GM12892 (cell line): ENCODE measurements around the gene ZNF436.

ENCODE experiments used
- POLR2A ChIP-seq: IDR thresholded peaks from 2 replicates; pipeline ENCODE4 v1.6.1; 2011; ENCODE audit warnings: low read depth, low read length, control low read depth
- POLR2AphosphoS5 ChIP-seq: IDR thresholded peaks from 2 replicates; pipeline ENCODE4 v1.6.1; 2011; ENCODE audit warnings: low read depth, low read length, control low read depth
- TAF1 ChIP-seq: IDR thresholded peaks from 2 replicates; pipeline ENCODE4 v1.6.1; 2011; ENCODE audit warnings: low read depth, mild to moderate bottlenecking, control low read depth, low read length, borderline replicate concordance

DNA sequence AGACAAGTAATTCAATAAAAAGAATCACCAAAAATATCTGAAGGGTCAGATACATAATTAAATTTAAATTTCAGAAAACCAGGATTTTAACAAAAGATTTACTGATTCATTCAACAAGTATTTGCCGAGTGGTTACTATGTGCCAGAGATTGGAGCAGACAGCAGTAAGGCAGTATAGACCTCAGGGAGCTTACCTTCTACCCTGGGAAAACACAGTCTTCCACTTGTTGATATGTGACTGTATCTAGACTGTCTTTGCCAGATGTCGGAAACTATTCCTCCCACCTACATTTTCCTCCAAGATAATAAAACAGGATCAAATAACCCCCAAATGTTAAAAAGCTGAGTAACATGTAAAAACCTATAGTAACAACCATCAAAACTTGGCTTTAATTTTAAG is 31.8 kb downstream of the ZNF436 start:
- TF ChIP-seq POLR2A = no peak
- no peak for TF ChIP-seq POLR2AphosphoS5
- TF ChIP-seq TAF1 = no peak
